GM12875 (cell line): Measurements from ENCODE around the gene HOXD10.

Experiments
- H3K4me3 ChIP-seq: one replicate; pipeline ENCODE4 v1.5.1; 2011; ENCODE audit warnings: low read depth, low read length, control low read depth
- TF ChIP-seq, protein P1 (sequence below): IDR thresholded peaks from 2 replicates; pipeline ENCODE4 v1.5.1; 2011; ENCODE audit warnings: low read depth, mild to moderate bottlenecking, control low read depth, inconsistent platforms, low read length, moderate library complexity, borderline replicate concordance; ENCODE audit not compliant: insufficient read depth

The HOXD10 gene

DNA sequence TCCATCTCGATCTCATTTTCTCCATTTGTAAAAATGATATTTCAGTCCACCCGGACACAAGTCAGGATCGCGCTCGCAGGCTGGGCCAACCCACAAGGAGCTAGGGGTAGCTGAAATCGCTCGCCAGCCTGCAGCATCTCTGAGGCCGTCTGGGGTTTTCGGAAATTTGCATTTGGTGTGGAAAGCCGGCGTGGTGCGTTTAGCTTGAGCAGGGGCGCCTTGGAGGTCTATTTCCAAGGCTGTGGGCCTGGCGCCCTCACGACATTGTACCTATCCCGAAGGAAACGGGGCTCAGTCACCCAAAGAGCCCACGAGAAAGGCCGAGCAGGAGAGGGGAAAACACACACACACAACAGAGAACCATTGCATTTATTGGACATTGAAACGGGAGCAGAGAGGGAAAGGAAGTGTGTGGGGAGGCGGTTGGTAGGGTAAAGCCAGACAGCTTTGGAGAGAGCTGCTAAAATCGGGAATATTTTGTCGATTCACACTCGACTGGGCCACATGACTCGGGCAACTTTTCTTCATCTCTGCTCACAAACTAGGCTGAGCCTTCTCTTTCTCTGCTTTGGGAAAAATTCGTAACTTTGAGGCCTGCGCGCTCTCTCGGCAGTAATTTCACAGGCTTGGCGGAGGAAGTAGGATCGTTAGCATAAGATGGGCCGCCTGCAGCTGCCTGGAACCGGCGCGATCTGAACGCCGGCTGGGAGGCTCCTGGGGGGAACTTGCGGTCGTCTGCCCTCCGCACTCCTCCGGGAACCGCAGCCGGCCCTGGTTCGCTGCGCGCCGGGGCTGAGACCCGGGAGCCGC lies 11.8 kb downstream of the HOXD10 start:
- TF ChIP-seq, protein P1, sequence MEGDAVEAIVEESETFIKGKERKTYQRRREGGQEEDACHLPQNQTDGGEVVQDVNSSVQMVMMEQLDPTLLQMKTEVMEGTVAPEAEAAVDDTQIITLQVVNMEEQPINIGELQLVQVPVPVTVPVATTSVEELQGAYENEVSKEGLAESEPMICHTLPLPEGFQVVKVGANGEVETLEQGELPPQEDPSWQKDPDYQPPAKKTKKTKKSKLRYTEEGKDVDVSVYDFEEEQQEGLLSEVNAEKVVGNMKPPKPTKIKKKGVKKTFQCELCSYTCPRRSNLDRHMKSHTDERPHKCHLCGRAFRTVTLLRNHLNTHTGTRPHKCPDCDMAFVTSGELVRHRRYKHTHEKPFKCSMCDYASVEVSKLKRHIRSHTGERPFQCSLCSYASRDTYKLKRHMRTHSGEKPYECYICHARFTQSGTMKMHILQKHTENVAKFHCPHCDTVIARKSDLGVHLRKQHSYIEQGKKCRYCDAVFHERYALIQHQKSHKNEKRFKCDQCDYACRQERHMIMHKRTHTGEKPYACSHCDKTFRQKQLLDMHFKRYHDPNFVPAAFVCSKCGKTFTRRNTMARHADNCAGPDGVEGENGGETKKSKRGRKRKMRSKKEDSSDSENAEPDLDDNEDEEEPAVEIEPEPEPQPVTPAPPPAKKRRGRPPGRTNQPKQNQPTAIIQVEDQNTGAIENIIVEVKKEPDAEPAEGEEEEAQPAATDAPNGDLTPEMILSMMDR, result no peak

DNA sequence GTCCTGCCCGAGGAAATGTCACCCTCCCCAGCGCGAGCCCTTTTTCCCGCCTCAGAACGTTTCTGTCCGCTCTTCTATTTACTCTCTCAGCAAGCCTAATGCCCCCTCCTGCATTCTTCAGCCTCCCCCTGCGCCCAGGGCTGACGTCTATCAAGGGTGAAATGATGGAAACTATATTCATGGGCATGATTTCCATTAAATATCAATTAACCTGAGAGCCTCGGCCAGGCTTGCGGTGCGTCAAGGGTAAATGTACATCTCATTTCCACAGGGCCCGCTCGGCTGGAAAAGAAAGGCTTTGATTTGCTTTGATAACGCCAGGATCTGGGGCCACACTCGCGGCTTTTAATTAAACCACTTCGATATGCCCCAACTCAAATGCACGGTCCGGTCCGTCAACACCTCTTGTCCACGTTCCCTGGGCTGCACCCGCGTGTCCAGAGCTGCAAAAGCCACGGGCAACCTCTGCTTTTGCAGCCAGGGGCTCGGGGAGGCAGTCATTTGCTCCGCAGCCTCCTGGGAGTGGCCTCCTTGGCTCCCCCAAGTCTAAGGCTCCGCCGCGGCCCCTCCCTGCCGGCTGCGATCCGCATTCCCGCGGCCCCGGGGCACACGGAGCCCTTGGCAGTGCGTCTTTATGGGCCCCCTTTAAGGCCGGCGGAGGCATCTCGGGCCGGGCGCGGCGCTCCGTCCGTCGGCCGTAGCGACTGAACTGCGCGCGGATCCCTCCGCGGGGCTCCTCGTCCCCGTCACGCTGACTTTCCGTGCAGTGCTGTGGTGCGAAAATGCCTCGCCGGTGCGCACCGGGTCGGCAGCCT lies 12.6 kb downstream of the HOXD10 start, which contains the start of gene HOXD8:
HOXD8 (plus strand) TSS at position 724 of the 815 bp plus-strand sequence. CDS start 662 bp downstream, outside the sequence.
- TF ChIP-seq, protein P1, result no peak
- no peak within 1 kb of the TSS for H3K4me3 ChIP-seq

More for the DNA sequence above, 11.8 kb downstream of the HOXD10 start:
- no peak overlapping the region for H3K4me3 ChIP-seq

DNA sequence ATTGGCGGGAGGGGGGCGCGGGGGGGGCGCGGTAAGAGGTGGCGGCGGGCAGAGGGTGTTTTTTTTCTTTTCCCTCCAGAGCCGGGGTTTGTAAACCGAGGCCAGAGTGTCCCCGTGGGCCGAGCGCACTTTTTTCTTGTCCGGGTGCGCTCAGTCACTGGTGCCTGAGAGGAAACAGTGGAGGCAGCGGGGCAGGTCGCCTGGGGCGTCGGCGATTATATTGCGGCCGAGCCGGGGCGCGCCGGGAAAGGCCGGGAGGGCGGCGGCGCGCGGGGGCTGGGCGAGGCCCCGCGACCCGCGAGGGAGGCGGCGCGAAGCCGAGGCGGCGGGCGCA lies 13.2 kb downstream of the HOXD10 start:
- TF ChIP-seq, protein P1, result no peak
- H3K4me3 ChIP-seq, result no peak overlapping the region

DNA sequence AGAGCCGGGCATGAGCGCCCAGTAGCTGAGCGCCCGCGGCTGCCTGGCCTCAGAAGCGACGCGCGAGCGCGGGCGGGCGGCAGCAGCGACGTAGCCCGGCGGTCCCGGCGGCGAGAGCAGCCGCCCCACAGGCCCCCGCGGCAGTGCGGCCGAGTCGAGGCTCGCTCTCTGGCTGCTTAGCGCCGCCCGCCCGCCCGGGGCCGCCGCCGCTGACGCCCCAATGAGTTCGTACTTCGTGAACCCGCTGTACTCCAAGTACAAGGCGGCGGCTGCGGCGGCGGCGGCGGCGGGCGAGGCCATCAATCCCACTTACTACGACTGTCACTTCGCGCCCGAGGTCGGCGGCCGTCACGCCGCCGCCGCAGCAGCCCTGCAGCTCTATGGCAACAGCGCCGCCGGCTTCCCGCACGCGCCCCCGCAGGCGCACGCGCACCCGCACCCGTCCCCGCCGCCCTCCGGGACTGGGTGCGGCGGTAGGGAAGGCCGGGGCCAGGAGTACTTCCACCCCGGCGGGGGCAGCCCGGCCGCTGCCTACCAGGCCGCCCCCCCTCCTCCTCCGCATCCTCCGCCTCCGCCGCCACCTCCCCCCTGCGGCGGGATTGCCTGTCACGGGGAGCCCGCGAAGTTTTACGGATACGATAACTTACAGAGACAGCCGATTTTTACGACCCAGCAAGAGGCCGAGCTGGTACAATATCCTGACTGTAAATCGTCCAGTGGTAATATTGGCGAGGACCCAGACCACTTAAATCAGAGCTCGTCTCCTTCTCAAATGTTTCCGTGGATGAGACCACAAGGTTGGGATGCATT lies 13.8 kb downstream of the HOXD10 start:
- TF ChIP-seq, protein P1, result no peak
- H3K4me3 ChIP-seq, result no peak overlapping the region

DNA sequence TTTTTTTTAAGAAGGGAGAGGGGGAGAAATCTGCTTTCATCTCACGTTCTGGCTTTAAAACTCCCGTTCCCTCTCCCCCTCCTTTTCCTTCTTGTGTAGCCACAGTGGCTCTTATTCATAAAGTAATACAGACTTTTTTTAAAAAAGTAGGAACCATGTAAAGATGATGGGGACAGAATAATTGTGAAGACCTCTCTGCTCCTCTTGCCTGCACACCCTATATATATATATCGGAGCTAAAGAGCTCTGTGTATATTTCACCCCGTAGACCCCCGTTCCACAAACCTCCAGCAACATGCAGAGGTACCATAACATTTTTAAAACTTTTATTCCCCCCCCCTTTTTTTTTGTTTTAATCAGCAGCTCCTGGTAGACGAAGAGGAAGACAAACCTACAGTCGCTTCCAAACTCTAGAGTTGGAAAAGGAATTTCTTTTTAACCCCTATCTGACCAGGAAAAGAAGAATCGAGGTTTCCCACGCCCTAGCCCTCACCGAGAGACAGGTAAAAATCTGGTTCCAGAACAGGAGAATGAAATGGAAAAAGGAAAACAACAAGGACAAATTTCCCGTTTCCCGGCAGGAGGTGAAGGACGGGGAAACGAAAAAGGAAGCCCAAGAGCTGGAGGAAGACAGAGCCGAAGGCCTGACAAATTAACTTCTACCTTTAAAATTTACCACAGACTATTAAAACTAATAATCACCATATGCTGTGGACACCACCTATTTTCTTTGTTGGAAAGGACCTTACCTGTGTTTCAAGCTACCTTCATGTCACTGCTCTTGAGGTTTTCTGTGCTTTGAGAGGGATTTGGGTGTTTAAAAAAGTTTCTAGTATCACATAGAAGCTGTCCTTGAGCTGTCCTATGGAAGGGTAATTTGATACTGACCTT lies 14.6 kb downstream of the HOXD10 start:
- H3K4me3 ChIP-seq, result no peak overlapping the region
- TF ChIP-seq, protein P1, result no peak

DNA sequence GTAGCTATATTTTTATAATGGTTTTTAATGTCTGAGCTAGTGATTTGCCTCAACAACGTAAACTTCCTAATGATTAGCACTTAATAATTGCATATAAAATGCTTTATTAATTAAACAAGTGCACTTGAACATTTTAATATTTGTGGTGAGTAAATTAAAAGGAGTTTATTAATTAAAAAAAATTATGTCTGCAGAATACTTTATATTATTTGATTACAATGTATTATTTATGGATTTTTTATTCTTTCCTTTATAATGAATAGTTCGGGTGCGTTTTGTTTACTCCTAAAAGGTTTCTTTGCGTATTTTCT lies 15.2 kb downstream of the HOXD10 start:
- TF ChIP-seq, protein P1, result no peak
- H3K4me3 ChIP-seq, result no peak overlapping the region
